ENCODE measurements around the gene MYH15.
A peak's percentile ranks its signal among the peaks of the same experiment; 100 is the strongest.

MYH15 gene

DNA sequence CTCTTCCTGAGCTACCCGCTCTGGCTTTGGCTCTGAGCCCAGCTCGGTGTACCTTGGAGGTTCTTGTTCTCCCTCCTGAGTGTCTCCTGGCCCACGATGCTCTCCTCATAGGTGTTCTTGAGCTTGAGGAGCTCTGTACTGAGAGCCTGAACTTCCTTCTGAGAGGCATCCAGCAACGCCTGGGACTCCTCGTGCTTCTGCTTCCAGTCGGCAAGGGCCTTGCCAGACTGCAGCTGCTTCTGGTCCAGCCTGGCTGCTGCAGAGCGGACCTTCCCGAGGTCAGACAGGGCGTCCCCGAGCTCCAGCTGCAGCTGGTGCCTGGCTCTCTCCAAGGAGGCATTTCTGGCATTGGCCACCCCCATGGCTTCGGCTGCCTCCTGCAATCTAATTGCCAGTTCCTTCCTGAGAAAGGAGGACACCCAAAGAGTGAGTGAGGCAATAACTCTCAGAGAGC is 99.8 kb downstream of the MYH15 start:
- no peak for DNase-seq

DNA sequence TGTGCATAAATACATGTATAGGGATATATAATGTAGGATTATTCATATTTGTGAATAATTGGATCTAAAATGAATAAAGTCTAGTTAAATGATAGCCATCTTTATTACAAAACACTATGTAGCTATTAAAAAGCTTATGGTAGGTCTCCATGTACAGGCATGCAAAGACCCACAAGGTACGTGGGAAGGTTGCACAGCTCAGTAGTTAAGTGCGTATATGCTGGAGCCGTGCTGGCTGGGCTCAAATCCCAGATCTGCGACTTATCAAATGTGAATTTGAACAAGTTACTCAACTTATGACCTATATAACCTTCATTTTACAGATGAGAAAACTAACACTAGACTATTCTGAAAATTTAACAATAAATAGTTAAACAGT is 100.6 kb downstream of the MYH15 start:
- DNase-seq: no peak

DNA sequence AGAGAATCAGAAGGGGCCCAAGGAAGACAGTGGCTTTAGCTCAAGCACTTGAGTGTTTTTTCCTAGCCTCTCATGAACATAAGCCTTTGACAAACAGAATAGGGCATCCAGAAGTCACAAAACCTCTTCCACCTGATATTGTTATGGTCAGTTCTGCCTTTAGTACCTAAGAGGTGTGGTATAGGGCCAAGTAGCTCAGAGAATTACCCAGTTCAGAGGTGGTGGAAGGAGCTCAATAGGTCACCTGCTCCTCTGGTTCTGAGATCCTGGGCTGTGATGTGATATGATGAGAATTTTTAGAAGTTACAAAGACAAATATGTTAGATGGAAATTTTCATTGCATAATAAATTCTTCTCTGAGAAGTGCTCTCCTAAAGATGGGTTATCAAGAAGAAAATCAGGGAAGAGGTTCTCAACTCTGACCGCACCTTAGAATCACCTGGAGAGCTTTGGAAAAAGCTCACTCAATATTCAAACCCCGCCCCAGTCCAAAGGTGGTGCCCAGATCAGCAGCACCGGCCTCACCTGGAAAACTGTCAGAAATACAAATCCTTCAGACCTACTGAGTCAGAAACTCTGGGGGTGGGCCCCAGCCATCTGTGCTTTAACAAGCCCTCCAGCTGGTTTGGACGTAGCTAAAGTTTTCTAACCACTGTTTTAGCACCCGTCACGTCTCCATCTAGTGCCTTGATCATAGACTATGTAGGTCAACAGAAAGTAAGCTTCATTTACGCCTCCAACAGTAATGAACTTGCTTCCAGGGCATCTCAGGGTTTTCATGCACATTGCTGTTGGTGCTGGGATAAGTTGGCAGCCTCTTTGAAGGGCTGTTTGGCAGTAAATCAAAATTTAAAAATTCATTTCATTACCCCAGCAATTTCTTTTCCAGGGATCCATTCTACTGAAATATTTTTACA is 101.3 kb downstream of the MYH15 start:
- no peak for DNase-seq

DNA sequence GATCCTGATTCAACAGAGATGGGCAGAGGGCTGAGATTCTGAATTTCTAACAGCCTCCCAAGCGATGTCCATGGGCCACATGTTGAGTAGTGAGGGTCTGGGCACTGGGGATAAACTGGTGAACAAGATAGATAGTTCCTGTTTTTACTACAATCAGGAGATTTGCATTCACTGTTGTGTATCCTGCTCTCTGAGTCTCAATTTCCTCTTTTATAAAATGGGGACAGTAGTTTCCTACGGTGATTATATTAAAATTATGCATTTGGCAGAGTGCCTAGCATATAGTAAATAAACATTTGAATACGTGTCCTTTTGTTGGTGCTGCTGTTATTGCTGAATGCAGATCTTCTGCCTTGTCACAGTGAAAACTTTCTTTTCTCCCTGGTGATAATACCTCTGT is 102.5 kb downstream of the MYH15 start:
- DNase-seq: no peak

DNA sequence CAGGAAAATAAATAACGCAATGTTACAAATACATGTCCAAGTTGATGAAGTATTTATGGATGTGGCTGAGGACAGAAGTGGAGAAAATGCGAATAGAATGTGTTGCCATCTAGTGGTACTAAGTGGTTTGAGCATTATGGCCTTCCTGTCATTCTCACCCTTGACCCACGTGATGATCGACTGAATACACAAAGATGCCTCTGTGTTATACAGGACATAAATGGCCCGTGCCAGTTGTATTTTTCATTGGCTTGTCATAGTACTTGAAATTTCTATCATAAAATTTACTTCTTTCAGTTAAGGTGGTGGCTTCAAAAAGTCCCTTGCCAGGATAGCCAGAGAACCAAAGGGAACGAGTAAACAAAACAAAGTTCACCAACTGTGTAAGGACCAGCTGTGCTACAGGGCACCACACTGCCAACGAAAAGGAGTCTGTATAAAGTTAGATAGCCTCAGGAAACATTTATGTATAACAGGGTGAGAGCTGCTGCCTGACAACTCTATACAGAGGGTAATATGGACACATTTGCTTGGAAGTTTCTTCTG is 103.7 kb downstream of the MYH15 start:
- DNase-seq: no peak

DNA sequence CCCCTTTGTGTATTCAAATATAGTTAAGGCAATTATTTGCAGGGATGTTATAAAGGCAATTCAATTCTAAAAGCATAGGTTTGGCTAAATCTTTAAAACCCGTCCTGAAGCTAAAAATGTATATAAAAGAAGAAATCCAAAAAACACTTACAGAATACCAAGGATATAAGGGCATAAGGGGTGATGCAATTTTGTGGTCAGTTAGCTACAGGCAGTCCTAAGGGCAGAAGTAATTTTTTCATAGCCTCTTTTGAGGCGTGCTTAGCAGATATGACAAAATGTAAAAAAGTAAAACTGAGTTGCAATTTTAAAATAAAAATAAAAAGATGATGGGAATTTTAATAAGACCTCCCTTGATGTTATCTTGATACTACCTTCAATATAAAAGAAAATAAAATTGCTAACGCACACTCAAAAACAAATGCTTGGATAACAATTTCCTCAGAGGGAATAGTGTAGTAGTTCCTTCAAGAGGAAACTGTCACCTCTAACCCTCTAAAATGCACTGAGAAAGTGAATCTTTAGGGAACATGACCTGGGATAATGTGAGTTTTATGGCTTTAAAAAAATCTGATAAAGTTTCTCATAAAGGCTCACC is 104.2 kb downstream of the MYH15 start:
- no peak for DNase-seq

DNA sequence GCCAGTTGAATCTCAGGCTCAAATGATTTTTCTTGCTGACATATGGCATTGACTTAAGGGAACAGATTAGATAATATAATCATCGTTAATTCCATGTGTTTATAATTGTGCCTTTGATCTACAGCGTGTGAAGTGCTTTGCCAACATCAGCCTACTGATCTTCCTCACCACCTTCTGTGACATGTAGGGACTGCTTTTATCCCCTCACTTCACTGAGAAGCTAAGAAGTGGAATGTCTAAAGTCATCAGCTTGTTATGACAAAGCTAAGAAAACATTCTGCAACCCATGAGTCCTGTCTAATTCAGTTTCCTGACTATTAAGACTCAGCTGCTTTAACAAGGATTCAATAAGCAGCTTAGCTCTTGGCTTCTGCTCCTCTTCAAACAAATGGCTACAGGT is 106.0 kb downstream of the MYH15 start:
- DNase-seq: no peak

DNA sequence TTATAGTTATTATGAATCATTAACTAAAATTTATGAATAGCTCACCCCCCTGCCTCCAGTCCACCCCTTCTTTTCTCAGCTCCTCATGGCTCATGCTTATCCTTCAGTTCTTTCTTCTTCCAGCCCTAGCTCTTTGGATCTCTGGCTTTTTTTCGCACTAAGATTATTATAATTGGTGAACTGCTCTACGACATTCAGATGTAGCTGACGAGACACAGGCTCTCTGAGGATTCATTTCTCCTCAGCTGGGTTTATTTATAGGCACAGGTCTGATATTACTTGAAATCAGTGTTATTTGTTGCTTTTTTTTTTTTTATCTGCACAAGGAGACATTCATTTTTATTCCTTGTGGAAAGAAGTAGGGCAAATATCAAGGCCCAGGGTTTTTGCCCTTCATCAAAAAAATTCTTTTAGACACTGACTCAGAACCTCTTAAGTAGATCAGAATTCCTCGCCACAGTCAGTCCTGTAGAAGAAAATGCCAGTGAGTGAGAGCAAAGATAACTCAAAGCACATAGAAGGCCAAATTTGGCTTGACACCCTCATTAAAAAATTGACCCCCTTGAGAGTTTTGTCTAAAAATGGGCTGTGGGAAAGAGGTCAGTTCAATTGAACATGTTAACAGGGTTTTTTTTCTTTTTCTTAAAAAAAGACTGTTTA is 106.6 kb downstream of the MYH15 start:
- DNase-seq: no peak

DNA sequence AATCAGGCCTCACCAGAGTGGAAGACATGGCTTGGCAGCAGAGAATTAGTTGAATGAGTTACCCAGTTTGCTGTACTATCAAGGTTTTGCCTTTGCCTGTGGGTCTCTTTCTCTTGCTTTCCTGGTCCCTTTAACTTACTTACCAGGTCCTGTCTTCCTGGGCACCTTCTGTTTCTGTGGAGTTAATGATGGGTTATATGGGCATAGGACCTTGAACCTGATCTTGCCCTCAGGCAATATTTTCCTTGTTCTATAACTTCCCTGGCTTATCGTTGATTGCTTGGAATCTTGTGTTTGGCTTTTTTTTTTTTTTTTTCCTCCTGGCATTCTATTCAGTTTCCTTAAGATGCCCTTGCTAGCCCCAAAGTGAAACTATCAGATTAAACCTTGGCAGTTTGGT is 107.2 kb downstream of the MYH15 start:
- DNase-seq: no peak

DNA sequence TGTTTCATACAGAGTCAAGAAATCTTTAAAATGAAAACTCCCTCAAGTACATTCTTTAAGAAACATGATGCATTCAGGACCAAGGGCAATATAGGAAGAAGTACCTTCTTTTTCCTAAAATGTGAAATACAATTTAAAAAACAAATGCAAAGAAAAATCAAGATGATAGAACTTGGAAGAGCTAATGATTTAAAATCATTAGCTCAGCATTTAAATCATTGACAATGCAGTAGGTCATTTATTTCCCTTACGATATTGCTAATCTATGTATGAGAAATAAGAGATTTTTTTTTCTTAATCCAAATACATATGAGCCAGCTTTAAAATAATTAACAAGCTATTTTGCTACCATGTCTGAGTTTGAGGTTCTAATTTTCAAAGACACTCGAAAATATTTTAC is 108.6 kb downstream of the MYH15 start:
- DNase-seq: no peak

DNA sequence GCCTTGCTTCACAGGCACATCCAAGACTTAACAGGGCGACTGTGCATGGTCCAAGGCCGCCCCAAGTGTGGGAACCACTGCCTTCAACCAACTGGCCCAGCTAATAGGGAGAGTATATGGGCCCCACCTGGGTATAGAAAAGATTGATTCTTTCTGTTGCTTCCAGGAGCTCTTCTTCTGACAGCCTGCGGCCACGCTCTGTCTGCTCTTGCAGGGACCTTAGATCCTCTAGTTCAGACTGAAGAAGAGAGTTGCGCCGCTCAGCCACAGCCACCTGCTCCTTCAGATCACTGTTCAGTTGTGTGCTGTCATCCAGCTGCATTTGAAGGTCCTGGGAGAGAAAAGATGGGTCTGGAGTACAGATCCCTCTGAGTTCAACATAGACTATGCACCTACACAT is 111.9 kb downstream of the MYH15 start:
- DNase-seq: no peak

DNA sequence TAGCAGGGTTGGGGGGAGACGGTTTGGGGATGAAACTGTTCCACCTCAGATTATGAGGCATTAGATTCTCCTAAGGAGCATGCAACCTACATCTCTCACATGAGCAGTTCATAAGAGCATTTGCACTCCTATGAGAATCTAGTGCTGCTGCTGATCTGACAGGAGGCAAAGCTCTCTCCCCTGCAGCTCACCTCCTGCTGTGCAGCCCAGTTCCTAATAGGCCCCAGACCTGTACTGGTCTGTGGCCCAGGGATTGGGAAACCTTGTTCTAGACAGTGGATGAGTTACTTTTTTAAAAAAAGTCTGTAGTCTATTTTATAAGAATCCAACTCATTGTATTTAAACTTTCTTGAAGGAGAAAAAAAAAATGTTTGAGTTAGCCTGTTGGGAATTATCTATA is 114.1 kb downstream of the MYH15 start:
- no peak for DNase-seq

DNA sequence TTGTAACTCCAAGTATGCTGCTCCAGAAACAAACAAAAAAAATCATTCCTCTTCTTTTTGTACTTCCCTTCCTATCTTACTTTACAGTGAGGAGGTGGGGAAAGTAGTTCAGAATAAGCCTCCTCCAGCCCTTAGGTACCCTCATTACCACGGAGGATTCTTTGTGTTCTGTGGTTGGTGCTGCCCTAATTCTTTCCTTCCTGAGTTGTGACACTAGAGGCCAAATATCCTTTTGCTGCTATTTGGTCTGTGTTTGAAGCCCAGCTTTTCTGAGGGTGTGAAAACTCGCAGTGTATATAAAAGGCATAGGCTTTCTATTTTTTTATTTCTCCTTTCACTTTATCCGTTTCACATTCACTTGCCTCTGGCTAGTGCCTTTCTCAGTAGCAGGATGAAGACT is 115.8 kb downstream of the MYH15 start:
- DNase-seq: no peak

DNA sequence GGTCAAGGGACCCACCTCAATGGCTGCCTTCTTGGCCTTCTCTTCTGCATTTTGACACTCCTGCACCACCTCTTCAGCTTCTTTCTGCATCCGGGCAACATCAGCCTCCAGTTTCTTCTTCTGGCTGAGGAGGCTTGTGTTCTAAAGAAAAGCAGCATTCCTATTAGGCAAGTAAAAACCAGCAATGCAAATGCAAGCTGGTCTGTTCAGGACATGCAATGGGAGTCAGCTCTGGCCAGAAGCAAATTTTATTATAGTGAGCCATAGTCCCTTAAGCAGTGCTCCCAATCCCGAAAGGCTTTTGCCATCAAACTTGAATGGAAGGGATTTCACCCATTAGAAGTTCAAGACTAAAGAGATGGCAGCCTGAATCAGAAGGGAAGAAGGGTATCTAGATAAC is 116.4 kb downstream of the MYH15 start:
- DNase-seq: no peak

DNA sequence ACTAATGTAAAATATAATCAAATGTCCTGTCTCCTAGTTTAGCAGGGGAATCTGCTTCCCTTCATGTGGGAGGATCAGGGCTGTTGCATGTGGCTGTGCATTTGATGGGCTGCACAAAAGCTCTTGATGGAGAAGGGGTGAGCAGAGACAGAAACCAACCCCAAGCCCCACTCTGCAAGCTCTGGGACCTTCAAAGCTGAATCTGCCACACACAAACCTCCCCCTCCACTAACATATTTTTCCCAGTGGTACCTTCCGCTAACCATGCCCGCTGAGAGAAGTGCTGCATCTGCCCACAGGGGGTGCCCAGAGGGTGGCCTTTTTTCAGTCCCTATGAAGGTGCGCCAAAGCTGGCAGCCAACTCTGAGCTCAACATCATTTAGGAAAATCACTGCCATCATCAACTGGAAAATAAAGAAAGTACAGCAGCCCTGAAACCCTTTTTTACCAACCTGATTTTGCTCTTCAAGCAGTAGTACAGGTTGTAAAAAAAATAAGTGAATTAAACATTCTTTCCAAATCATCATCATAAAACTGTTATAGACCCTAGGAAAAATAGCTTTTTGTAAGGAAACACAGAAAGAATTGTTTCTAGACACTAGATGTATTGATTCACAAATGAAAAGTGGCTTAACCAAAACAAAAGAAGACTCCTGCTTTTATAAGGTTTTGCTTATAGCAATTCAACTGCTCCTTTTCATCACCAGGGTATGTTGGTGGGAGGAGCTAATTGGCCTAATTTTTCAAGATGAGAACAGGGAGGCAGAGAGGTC is 117.1 kb downstream of the MYH15 start:
- DNase-seq: no peak

DNA sequence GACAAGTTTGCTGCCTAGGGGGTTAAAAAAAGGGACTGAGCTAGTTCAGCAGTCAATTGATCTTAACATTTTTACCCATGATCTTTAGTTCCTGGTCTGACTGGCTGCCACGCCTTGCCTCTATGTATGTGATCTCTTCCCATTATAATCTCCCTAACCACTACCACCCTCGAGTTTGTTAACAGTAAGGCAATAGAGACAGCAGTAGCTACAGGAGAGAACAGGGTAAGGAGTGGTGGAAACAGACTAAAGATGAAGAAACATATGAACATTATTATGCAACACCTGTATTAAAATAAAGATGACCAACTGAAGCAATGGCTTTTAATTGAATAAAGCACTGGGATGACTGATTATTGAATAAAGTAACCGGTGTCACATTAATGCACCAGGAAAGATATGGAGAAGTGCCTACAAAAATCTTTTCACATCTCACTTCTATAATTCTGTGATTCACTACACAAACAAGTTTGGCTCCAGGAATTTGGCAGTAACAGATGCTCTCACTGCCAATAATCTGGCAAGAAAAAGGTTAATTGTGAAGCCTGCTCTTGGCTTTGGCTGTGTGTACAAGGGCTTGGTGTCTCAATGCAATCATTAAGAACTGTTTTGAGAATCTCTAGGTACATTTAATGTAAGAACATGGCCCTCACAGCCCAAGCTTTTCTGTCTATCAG is 118.3 kb downstream of the MYH15 start:
- DNase-seq: no peak

DNA sequence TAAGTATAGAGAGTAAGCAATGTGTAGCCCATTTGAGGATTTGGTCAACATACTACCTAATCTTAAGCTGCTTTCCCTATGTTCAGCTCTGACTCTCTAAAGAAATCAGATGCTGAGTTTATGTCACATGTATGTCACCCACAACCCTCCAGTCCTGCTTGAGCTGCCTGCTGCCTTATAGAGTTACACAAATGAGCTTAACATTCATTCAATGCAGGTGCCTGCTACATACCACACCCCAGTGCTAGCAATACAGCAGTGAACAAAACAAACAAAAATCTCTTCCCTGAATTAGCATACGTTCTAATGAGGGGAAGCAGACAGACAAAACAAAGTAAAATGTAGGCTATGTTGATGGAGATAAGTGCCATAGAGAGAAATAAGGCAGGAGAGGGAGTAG is 121.0 kb downstream of the MYH15 start:
- DNase-seq: no peak

DNA sequence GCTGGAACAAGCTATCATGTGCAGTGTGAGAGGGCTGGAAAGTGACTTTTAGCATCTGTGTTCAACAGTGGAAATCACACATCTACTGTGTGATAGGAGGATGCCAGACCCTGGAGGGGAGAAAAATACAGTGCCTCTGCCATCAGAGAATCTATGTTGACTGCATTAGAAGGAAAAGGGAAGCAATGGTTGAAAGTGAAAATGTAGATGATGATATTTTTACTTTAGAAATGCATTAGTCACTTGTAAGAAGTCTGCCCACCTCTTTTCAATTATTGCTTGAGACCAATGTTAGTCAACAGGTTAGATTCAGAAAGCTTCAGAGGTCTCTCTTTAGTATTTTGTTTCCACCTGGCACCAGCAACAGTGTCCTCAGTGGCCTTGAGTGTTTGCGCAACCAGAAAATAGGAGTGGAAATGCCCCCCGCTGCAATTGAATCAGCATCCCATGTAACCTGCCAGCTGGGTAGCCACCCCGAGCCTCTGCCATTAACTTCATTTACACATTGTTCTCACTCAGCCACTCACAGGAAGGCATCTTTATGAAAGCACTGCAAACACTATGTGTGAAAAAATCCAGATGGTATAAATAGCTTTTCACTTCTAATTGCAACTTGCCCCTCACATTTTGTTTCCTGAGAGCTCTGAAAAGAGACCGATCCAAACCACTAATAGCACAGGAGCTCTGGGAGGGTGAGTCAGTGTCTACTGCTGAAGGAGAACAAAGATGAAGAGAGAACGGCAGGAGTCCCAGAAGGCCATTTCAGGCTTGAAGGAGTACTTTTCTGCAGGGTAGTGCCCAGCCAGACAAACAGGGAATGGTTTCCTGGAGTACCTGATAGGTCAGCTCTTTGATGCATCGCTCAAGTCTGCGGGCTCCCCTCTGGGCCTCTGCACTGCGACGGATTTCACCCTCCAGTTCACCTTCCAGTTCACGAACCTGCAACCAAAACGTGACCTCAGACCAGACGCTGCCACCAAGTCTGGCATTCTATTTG is 122.0 kb downstream of the MYH15 start:
- peak; percentile 74 for DNase-seq

DNA sequence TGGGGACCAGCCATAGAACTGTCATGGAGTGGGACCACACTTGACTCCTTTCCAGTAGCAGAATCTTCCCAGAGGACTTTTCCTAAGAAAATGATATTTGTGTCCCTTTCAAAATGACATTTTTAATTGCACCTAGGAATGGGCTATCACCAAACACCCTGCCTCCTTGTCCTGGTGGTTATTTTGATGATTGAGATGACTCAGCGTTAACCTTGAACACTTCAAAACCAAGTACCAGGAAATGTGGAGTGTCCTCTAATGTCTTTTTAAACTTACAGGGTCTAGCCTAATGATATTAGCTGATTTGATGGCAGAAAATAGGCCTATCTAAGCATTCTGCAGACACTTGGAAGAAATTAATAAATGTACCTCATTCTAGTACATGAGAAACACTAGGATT is 123.3 kb downstream of the MYH15 start:
- DNase-seq: no peak

DNA sequence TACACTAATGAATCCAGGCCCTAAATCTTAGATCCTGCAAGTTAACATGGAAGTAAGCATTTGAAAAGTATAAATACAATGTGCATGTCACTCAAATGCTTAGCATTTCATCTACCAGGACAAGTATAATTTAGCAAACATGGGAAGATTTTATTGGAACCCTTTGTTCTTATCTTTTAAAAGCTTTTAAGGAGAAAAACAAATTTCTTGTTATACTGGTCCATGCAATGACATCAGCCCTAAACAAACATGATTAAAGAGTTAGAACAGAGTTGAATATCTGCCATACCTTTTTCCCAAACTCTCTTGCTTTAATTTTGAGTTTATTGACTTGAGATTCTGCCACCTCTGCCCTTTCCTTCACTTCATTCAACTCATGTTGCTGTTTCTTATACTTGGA is 127.1 kb downstream of the MYH15 start:
- no peak for DNase-seq

DNA sequence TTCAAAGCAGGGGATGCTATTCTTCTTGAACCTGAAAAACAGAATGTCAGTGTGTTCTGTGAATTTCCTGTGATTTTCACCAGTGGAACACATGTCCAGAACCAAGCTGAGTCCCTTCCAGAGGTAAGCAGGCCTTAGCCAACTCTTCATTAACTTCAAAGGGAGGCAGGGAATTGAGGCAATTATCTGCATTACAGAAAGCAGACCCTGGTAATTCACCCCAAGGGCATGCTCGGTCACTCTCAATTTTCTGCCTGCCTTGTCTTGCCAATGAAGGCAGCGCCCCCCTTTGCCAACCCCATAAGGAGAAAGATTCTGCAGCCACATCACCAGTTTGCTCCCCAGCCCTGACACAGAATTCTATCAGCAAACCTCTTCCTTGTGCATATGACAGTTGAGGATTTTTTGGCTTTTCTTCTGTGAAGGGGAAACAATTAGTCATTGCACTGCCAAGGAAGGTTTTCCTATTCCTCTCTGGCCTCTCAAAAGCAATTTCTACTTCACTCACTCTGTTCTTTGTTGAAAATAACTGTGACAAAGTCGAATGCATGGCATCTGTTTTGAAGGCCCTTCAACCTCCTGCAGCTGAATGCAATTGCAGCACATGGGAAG is 128.8 kb downstream of the MYH15 start:
- no peak for DNase-seq

All from activated CD8-positive, alpha-beta memory T cell treated with anti-CD3 and anti-CD28 coated beads for 24 hours (primary cell).